Measurements from ENCODE around the gene REPIN1. TPM values are rescaled to one million over a fixed set of nuclear protein-coding genes. Genes with fewer than 3 reads are reported as not detected.

Gene REPIN1
- total RNA-seq = 81.5 and 82.2 TPM in 2 replicates

DNA sequence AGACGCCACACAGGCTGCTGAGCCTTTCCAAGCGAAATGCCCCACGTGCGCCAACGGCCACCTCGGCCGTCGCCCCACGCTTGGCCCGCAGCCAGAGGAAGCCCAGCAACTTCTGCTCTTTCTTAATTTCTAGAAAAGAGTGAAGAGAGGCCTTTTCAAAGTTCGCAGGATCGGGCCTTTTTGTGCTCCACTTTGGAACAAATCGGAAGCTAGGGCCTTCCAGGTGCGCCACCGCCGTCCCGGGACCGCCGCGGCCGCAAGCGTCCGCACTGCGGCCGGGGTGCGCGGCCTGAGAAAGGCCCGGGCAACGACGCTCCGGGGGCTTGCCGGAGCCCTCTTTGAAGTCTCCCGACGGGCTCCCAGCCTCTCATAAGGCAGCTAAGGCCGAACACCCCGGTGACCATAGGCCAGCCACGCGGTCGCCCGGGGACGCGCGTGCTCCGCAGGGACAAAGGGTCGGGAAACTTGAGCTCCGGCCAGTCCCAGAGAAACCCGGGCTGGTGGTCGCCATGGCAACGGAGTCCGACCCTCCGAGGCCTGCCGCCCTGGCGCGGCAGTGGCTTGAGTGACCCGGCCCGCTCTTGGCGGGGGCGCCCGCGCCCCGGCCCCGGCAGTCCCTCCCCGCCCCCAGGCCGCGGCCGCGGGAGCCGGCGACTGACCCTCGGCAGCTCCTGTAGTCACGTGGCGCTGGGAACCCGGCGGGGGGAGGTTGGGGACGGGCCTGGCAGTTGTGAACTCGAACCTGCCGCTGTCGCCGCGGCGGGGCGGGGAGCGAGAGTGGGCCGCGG lies at the start of gene REPIN1:
Gene REPIN1, plus strand, starts transcription at position 727 of the 788 bp plus-strand sequence. CDS start 890 bp downstream, outside the sequence.
- no peaks in the 10 kb centered on the region for H3K27me3 Mint-ChIP-seq (ENCODE audit: low read depth)
- peaks cover 23% of the 10 kb centered on the region for H3K36me3 Mint-ChIP-seq (ENCODE audit: low read depth)
- peak; percentile 75 for DNase-seq (ENCODE audit: low spot score)
- no peaks in the 10 kb centered on the region for H3K9me3 Mint-ChIP-seq
- peak within 1 kb of the TSS; percentile 94 for H3K27ac Mint-ChIP-seq
- peak within 1 kb of the TSS; percentile 94 for H3K4me3 Mint-ChIP-seq (ENCODE audit: low read depth)
- H3K4me1 Mint-ChIP-seq (ENCODE audit: low read depth) = peaks cover 36% of the 10 kb centered on the region
- intact Hi-C loops (cut with micrococcal nuclease) = loop anchor here (1.0 to 2.0 kb wide), 3 partner anchors 11 to 53 kb away; partner anchors contain the start of genes ACTR3C and LRRC61

DNA sequence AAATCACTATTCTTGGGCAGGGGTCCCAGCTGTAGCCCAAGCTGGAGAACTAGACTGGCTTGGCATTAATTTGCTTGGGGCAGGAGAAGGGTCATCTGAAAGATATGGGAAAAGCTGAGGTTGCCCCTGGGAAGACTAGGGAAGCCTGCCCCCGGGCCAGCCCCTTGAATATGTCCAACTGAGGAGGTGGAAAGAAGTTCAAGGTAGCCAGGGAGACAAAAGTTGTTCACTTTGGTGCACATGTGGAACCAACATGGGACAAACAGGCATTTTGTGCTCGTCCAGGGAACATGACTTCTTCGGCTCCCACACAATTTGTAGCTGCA lies 46.9 kb upstream of the REPIN1 start:
- intact Hi-C loops (cut with micrococcal nuclease) = loop anchor here (1.0 to 5.0 kb wide), 8 partner anchors 36 to 483 kb away; partner anchors contain the start of genes REPIN1 and ZNF862
- no peak for DNase-seq (ENCODE audit: low spot score)
- Mint-ChIP-seq H3K4me1 (ENCODE audit: low read depth) (peaks cover 44% of the 10 kb centered on the region), H3K36me3 (ENCODE audit: low read depth) (peaks cover 49% of the 10 kb centered on the region), H3K9me3 (no peaks in the 10 kb centered on the region), H3K27ac (peak overlapping the region; percentile 98), H3K4me3 (ENCODE audit: low read depth) (peak overlapping the region; percentile 92), H3K27me3 (ENCODE audit: low read depth) (no peaks in the 10 kb centered on the region)

DNA sequence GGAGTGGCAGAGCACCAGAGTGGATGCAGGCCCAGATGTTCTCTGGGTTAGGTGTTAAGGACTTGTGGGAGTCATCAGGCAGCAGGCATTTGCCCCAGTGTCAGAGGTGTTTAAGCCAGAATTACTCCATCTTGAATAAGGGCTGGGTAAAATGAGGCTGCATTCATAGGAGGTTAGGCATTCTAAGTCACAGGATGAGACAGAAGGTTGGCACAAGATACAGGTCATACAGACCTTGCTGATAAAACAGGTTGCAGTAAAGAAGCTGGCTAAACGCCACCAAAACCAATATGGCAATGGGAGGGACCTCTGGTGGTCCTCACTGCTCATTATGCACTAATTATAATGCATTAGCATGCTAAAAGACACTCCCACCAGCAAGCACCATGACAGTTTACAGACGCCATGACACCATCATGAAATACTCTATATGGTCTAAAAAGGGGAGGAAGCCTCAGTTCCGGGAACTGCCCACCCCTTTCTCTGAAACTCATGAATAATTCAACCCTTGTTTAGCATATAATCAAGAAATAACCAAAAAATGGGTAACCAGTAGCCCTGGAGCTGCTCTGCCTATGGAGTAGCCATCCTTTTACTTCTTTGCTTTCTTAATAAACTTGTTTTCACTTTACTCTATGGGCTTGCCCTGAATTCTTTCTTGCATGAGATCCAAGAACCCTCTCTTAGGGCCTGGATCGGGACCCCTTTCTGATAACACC lies 46.3 kb upstream of the REPIN1 start:
- H3K36me3 Mint-ChIP-seq (ENCODE audit: low read depth) = peaks cover 54% of the 10 kb centered on the region
- intact Hi-C loops (cut with micrococcal nuclease) = loop anchor here (2.0 to 5.0 kb wide), 6 partner anchors 35 to 410 kb away; partner anchors contain the start of gene REPIN1
- peak; percentile 67 for DNase-seq (ENCODE audit: low spot score)
- H3K27me3 Mint-ChIP-seq (ENCODE audit: low read depth) = no peaks in the 10 kb centered on the region
- no peaks in the 10 kb centered on the region for H3K9me3 Mint-ChIP-seq
- peak overlapping the region; percentile 98 for H3K27ac Mint-ChIP-seq
- H3K4me3 Mint-ChIP-seq (ENCODE audit: low read depth) = peak overlapping the region; percentile 92
- H3K4me1 Mint-ChIP-seq (ENCODE audit: low read depth) = peaks cover 47% of the 10 kb centered on the region

DNA sequence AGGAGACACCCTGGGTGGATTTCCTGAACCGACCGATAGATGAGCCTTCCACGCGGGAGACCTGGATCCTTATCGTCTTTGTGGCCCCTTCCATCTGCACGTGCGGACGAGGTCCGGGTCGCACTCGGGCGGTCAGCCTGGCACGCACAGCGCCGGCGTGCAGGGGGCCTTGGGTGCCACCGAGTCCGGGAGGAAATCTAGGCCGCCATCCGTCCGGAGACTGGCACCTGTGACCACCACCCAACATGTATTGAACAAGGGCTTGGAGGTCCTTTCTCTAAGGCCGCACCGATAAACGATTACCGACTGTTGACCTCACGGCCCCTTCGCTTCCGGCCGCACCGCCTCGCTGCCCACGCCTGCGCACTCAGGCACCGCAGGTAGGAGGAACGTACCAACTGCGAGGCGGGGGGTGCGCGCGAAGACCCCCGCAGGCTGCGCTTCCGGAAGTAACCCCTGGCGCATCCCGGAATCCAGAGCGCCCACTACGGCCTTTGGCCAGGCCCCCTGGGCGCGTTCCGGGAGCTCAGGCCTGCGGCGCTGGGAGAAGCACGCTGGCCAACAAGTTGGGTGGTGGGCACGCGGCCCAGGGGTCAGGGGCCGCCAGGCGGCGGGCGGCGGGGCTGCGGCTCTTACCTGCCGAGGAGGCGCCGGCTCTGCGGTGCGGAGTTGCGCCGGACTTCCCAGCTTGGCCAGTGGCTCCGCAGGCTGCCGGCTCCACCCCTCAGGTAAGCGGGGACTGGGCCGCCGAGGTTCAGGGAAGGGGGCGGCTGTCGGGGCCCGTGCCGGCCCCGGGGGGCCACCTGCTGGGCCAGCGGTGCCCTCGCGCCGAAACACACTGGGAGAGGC lies 45.6 kb upstream of the REPIN1 start, which contains the start of the genes ACTR3C and LRRC61:
Gene ACTR3C, minus strand, starts transcription at position 713 of the 849 bp plus-strand sequence. CDS start 28,249 bp downstream, outside the sequence.
Gene LRRC61, plus strand, starts transcription at position 523 of the 849 bp plus-strand sequence. CDS start 13,507 bp downstream, outside the sequence.
- Mint-ChIP-seq H3K9me3 (no peaks in the 10 kb centered on the region), H3K36me3 (ENCODE audit: low read depth) (peaks cover 55% of the 10 kb centered on the region), H3K4me3 (ENCODE audit: low read depth) (peak within 1 kb of the TSS; percentile 97), H3K27ac (peak within 1 kb of the TSS; percentile 99), H3K4me1 (ENCODE audit: low read depth) (peaks cover 47% of the 10 kb centered on the region), H3K27me3 (ENCODE audit: low read depth) (no peaks in the 10 kb centered on the region)
- DNase-seq (ENCODE audit: low spot score) = peak; percentile 57
- intact Hi-C loops (cut with micrococcal nuclease) = loop anchor here (1.0 to 5.0 kb wide), 7 partner anchors 34 to 450 kb away; partner anchors contain the start of genes ATP6V0E2 and REPIN1

DNA sequence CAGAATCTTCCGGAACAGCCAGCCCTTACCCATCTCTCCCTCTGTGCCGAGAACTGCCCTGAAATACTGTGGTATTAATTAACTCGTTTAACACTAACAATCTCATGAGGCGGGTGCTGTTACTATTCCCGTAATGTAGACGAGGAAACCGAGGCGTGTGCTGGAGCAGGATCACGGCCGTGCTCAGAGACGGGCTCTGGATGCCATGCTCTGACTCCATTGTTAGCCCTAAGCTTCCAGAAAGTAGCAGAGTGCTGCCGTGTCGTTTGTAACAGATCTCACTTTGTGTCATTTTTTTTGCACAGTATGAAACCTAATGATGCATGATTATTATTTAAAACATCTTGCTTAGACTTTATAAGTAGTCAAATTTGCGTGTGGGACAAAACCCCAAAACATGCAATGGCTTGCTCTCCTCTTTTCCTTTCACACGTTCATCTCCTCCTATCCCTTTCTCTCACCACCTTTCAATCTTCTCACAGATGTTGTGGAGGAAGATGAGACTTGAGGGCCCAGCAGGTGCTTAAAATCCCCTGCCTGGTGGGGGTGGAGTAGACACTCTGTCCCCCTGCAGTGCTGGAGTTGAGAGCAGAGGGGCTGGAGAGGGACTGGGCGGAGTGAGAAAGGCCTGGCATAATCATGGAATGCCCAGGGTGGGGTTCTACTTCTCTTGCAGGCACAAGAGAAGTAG lies 44.8 kb upstream of the REPIN1 start:
- DNase-seq (ENCODE audit: low spot score) = no peak
- intact Hi-C loops (cut with micrococcal nuclease) = loop anchor here (1.0 to 5.0 kb wide), 7 partner anchors 33 to 451 kb away; partner anchors contain the start of genes ATP6V0E2 and REPIN1
- Mint-ChIP-seq H3K27ac (peak overlapping the region; percentile 99), H3K27me3 (ENCODE audit: low read depth) (no peaks in the 10 kb centered on the region), H3K36me3 (ENCODE audit: low read depth) (peaks cover 62% of the 10 kb centered on the region), H3K4me1 (ENCODE audit: low read depth) (peaks cover 47% of the 10 kb centered on the region), H3K4me3 (ENCODE audit: low read depth) (peak overlapping the region; percentile 97), H3K9me3 (no peaks in the 10 kb centered on the region)

DNA sequence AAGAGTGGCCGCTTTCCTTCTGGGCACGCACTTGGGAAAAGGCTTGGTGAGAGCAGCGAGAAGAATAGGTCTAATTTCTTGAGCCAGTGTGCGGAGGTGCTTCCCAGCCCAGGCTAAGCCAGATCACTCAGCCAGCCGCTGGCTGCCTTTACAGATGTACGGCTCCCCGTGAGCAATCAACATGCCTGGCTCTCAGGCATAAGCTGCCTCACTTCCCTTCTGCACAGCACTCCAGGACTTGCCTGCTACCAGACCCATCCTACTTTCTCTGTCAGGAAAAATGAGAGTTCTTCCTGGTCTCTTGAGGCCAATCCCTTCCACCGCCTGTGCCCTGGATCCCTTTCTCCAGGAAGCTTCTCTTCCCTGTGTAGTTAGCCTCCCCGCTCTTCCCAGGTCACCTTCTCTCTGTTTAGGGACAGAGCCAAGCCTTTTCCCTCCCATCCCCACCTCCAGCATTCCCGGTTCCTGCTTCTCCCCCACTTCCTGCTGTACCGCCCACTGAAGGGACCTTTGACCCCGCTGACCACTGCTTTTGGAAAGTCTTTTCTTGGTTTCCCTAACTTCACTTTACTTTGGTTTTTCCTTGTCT lies 44.2 kb upstream of the REPIN1 start:
- intact Hi-C loops (cut with micrococcal nuclease) = loop anchor here (5.0 kb wide), 3 partner anchors 33 to 408 kb away; no protein-coding TSS in a partner anchor
- peaks cover 66% of the 10 kb centered on the region for H3K36me3 Mint-ChIP-seq (ENCODE audit: low read depth)
- DNase-seq (ENCODE audit: low spot score) = no peak

DNA sequence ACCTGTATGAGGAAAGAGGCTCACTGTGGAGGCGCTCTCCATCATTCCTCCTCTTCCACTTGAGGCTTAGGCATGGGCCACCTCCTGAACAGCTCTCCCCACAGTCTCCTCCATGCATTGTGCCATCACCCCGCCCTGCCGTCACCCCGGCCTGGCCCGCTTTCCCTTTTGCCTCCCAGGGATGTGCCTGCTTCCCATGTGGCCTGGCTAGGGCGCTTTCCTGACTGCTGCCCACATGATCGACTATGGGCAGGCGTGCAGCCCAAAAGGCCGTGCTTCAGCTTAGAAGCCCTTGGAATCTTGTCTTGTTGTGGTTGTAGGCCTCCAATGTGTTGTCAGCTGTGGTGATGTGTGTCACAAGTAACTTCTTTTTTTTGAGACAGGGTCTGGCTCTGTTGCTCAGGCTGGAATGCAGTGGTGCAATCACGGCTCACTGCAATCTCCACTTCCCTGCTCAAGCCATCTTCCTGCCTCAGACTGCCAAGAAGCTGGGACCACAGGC lies 43.5 kb upstream of the REPIN1 start:
- H3K27me3 Mint-ChIP-seq (ENCODE audit: low read depth) = no peaks in the 10 kb centered on the region
- peak overlapping the region; percentile 97 for H3K4me3 Mint-ChIP-seq (ENCODE audit: low read depth)
- intact Hi-C loops (cut with micrococcal nuclease) = no loop called here
- no peak for DNase-seq (ENCODE audit: low spot score)
- H3K9me3 Mint-ChIP-seq = no peaks in the 10 kb centered on the region
- H3K36me3 Mint-ChIP-seq (ENCODE audit: low read depth) = peaks cover 59% of the 10 kb centered on the region
- H3K27ac Mint-ChIP-seq = peak overlapping the region; percentile 99
- peaks cover 43% of the 10 kb centered on the region for H3K4me1 Mint-ChIP-seq (ENCODE audit: low read depth)

More for the DNA sequence above, 44.2 kb upstream of the REPIN1 start:
- H3K4me1 Mint-ChIP-seq (ENCODE audit: low read depth) = peaks cover 47% of the 10 kb centered on the region
- H3K27ac Mint-ChIP-seq = peak overlapping the region; percentile 99
- H3K4me3 Mint-ChIP-seq (ENCODE audit: low read depth) = peak overlapping the region; percentile 97
- H3K9me3 Mint-ChIP-seq = no peaks in the 10 kb centered on the region
- H3K27me3 Mint-ChIP-seq (ENCODE audit: low read depth) = no peaks in the 10 kb centered on the region

DNA sequence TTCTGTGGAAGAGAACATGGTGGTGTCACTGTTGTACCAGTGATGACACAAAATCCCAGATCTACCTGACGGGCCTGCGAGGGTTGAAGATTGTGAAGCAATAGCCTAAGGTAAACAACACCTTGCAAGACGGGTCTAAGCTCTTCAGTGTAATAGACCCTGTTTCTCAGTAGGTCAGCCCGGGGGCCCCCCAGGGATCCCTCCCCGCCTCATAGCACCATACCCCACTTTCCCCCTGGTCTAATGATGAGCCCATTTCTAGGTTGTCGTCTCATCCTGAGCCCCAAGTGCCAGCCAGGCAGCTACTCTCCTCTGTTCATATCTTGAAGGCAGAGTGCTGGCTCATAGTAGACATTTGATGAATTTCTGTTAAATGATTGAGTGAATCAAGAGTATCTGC lies 42.7 kb upstream of the REPIN1 start:
- H3K36me3 Mint-ChIP-seq (ENCODE audit: low read depth) = peaks cover 59% of the 10 kb centered on the region
- no peak overlapping the region for H3K27ac Mint-ChIP-seq
- no peaks in the 10 kb centered on the region for H3K27me3 Mint-ChIP-seq (ENCODE audit: low read depth)
- intact Hi-C loops (cut with micrococcal nuclease) = no loop called here
- H3K9me3 Mint-ChIP-seq = no peaks in the 10 kb centered on the region
- no peak overlapping the region for H3K4me3 Mint-ChIP-seq (ENCODE audit: low read depth)
- no peak for DNase-seq (ENCODE audit: low spot score)
- H3K4me1 Mint-ChIP-seq (ENCODE audit: low read depth) = peaks cover 38% of the 10 kb centered on the region

DNA sequence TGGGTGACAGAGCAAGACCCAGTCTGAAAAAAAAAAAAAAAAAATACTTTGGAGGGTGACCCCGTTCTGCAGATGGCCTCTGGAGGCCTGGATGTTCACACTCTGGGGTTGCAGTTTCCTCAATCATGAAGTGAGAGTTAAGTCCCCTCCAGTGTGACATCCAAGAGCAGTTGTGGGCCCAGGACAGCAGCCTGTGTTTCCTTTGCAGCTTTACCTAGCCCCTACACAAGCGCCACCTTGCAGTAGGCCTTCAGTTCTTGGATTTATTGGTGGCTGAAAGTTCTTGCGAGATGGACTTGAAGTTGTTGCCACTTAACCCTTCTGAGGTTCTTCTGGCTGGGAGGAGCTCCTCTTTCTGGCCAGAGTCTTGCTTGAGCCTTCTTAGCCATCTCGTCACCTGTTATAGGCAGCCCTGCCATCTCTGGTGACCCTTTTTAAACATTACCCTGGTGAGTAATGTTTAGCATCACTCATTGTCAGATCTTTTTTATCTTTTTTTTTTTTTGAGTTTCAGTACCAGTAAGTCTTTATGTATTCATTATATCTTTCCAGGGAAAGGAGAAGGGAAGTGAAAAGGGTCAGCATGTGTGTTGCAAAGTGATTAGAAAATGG lies 41.9 kb upstream of the REPIN1 start:
- Mint-ChIP-seq H3K4me1 (ENCODE audit: low read depth) (peaks cover 32% of the 10 kb centered on the region), H3K9me3 (no peaks in the 10 kb centered on the region), H3K27ac (peak overlapping the region; percentile 14), H3K4me3 (ENCODE audit: low read depth) (no peak overlapping the region), H3K27me3 (ENCODE audit: low read depth) (no peaks in the 10 kb centered on the region), H3K36me3 (ENCODE audit: low read depth) (peaks cover 59% of the 10 kb centered on the region)
- intact Hi-C loops (cut with micrococcal nuclease) = no loop called here
- no peak for DNase-seq (ENCODE audit: low spot score)

DNA sequence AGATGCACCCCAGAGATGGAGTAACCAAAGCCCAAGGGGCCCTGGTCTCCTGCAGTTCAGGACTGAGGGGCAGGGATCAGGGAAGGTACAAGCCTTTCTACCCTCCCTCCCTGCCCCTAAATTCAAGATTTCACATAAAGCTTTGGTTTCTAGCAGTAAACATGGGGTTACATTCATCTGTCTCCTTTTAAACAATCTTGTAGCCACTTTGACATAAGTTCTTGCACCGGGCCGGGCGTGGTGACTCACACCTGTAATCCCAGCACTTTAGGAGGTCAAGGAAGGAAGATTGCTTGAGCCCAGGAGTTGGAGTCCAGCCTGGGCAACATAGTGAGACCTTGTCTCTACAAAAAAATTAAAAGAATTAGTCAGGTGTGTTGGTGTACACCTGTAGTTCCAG lies 41.3 kb upstream of the REPIN1 start:
- Mint-ChIP-seq H3K27ac (no peak overlapping the region), H3K4me1 (ENCODE audit: low read depth) (peaks cover 26% of the 10 kb centered on the region), H3K27me3 (ENCODE audit: low read depth) (no peaks in the 10 kb centered on the region), H3K4me3 (ENCODE audit: low read depth) (no peak overlapping the region), H3K36me3 (ENCODE audit: low read depth) (peaks cover 59% of the 10 kb centered on the region), H3K9me3 (no peaks in the 10 kb centered on the region)
- intact Hi-C loops (cut with micrococcal nuclease) = no loop called here
- DNase-seq (ENCODE audit: low spot score) = no peak

All from activated T-helper 2 cell treated with anti-CD3 and anti-CD28 coated beads, Interferon-gamma antibody, Interleukin-2, Interleukin-4, amounts not matched to agents 10 μg/mL and 5 μg/mL and 100 μg/mL, durations not matched to agents 14 hours and 24 hours and 36 hours (primary cell).